HG02884 (cell line): ENCODE data around the gene ANK3.

Experiments
- ATAC-seq: cut with Tn5 transposase; IDR thresholded peaks from one replicate; pipeline ENCODE4 v1.9.1; 2021; ENCODE audit warnings: mild to moderate bottlenecking, moderate library complexity; ENCODE audit not compliant: unreplicated experiment

The ANK3 gene

DNA sequence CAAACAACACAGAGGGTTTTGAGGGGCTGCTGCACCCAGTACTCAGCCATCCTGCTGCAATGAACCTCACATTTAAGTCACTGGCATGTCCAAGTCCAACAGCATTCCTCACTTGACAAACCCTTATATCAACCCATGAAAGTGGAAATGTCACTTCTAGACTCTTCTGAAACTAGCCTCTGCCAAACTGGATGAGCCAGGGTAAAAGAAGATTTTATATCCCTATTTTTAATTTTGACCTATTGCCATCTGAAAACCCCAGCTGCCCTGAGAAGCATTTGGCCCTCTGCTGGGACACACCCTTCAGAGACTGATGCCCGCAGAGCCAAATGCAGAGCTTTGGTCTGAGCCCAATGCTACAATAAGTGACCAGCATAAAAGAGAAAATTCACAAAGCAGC is 201.1 kb downstream of the ANK3 start:
- no peak for ATAC-seq

DNA sequence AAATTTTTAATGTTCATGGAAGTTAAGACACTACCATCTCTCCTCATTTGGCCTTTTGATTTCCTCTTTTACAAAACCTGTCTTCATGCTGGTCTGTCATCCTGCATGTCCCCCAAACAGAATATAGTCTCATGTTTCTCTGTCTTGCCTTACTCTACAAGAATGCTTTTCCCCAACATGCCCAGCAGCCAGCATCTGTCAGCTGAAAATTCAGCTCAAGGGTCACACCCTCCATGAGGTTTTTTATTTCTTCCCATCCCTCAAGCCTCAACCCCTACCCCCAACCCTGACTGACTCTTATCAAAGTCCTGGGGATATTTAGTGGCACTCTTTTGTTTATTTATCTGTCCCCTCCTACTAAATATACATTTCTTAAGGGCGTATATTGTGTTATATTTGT is 202.0 kb downstream of the ANK3 start:
- no peak for ATAC-seq

DNA sequence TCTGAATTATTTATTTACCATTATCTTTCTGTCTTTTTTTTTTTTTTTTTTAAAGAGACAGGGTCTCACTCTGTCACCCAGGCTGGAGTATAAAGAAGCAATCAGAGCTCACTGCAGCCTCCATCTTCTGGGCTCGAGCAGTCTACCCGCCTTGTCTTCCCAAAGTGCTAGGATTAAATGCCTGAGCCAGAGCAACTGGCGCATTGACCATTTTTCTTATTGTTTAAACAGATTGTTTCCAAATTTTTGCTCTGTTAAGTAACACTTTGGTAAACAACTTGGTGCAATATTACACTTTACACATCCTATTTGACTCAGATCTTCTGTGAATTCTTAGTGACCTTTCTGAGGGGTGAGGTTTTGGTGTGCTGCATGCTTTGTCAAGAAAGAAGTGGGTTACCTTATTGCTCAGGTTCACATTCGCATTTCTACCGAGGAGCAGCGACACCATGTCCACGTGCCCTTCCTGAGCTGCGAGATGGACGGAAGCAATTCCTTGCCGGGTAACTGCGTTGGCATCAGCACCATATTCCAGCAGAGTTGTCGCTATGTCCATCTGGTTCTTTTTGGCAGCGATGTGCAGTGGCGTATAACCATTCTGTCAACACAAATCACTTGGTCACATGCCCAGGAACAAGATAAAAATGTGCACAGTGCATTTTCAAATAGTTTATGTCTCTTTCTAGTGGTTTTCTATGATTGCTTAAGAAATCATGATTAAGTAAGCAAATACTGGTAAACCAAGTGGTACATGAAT is 203.2 kb downstream of the ANK3 start:
- ATAC-seq: no peak

DNA sequence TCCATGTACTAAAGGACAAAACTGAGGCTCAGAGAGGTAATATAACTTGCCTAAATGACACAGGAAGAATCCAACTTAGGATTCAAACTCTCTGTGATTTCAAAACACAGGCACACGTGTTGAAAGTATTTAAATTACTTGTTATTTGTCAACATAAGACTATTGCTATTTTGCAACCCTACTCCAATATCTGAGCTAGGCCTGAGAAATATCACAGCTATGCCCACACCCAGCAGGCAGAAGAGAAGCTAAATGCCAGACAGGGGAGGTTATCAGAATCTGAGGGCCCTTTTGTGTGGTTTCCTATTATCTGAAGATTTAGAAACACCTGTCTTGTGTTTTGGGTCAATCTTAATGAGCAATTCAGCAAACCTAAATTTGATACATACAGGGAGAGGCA is 204.3 kb downstream of the ANK3 start:
- ATAC-seq: no peak

DNA sequence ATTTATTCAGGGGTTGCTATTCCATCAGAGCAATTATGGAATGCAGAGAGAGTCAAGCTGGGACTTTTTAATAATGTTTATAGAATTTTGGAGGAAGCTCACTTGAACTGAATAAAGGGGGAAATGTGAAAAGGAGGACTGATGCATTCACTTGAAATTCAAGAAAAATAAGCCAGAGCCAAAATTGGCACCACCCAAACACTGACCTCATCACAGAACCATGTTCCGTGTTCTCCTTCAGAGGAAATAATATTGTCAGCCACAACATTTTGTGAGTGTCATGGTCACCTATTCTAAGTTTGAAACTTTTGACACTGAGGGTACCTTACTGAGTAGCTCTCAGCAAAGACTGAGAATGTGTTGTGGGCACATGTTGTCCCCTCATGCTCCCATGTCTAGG is 207.0 kb downstream of the ANK3 start:
- ATAC-seq: no peak

DNA sequence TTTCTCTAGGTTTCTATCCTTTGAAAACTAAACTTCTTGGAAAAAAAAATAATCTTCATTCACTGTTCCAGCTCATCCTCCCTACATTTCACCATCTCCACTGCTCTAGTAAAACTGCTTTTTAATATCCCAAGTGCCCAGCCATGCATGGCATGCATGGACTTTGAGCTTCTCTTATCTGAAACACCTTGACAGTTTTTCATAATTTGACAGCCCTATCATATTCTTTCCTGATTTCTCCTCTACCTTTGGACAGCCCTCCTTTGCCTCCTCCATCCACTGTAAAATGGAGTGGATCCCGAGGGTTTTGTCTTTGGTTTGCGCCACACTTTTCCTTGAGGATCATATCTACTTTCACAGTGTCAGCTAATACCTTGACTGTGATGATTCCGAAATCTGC is 212.8 kb downstream of the ANK3 start:
- no peak for ATAC-seq

DNA sequence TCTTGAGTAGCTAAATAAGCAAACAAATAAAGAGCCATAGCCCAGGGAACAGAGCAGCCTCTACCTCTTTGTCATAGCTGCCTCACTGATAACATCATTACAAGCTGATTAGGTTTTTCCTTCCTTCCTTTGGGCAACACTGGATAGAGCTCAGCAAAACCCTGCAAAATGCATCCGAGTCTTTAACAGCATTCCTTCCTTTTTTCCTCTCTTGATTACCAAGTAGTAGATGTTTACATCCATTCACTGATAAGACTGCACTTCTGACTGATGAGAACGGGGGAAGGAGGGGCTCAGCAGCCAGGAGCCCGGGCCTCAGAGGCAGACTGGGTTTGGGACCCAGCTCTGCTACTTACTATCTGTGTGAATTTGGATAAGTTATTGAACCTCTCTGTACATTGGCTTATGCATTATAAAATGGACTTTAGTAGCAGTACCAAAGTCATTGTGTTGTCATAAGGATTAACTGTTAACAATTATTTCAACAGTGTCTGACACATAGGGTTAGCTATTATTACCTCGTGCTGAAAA is 214.2 kb downstream of the ANK3 start:
- ATAC-seq: no peak

DNA sequence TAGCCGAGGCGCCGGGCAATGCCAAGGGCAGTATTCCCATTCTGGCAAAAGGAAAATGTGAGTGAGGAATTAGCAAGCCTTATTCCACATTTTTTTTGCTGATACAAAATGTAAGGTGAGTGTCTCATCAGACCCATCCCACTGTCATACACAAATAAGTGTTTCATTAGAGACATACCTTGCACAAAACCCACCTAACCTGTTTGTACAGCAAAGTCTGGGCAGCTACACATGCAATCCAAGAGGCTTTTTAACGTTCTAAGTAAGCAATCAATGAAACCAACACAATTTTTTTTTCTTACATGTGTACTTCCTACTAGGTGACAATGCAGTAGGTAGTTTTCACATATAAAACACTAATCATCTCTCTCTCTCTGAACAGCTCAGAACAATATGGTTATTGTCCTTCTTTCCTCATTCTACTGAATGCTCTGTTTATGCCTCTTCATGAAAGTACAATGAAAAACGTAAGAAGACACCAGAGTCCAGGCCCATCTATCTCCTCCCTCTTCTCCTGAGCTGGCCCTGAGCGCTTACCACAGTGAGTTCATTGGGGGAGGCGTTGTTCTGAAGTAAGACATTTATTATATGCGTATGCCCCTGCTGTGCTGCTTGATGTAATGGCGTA is 217.2 kb downstream of the ANK3 start:
- ATAC-seq: no peak

DNA sequence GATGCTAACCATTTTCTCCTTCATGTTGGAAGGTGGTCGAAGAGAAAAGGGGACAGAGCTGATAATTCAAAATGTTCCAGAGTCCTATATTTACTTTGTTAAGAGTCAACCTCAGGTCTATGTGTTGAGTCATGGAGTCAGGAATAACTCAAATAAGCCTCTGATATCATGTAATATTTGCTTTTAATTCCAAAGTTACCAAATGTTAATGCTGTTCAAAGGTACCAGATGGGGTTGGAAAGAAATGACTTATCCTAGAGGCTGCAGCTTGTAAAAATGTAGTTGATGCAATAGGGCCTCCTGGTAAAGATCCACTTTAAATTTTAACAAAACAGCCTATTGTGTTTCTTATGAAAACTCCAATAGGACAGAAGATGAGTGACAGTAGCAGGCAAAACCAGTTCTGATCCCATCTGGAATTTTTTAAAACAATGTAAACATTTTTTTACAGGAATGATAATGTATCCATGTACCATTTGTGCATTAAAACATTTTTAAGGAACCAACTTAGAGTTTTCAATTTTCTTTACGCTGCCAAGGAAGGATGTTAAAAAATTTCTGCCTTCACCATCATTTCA is 218.2 kb downstream of the ANK3 start:
- ATAC-seq: no peak

DNA sequence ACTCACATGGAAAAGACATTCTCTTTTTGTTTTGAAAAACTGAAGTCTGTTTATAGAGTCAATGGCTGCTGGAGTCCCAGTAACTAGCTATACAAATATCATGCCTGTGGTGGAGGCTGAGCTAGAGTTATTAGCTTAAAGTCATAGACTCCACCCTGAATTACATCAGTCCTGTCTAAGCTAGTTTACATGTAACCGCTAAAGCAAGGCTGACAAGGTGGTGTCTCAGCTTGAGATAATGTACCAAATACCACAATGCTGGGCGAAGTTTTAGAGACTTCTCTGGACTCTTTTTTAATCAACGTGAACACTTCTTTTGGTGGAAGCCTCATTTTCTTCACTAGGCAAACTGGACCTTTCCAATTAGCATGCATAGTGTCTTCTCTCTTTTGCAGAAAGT is 219.4 kb downstream of the ANK3 start:
- no peak for ATAC-seq

DNA sequence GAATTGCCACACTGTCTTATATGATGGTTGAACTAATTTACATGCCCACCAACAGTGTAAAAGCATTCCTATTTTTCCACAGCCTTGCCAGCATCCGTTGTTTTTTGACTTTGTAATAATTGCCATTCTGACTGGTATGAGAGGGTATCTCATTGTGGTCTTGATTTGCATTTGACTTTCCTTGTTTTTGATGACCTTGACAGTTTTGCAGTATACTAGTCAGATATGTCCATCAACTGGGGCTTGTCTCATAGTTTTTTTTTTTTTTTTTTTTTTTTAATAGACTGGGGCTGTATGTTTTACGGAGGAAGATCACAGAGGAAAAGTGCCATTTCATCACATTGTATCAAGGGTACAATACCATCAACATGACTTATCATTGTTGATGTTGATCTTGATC is 220.6 kb downstream of the ANK3 start:
- ATAC-seq: no peak

DNA sequence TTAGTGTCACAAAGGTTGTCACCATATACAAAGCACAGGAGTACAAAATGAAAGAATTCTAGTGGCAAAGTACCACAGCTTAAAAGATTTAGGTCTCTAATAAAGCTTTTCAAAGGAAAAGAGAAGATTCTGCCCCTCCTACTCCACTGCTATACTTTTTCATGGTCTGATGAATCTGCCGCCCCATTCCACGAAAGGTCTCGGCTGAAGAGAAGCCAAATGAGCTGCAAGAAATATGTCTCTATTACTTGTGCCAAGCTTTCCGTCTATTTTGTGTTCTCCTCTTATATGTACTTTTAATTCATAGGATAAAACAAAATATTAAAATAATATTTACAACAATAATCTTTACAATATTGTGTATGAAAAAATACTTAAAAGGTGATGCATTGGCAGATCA is 222.6 kb downstream of the ANK3 start:
- no peak for ATAC-seq

DNA sequence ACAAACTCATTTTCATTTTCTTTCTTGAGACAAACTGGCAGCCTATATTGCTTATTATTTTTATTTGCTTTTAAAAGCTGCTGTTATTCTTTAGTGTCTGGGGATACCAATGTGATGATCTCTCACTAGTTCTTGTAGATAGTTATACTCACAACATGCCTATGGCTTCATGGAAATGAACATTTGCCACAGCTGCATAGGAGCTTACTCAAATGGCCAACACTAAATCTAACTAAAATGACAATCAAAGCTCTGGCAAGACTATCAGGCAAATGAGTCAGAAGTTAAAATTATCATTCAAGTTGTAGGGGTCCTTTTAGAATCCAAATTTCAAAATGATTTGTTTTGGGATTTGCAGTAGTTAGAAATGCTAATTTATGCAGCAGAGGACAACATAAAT is 225.9 kb downstream of the ANK3 start:
- no peak for ATAC-seq

DNA sequence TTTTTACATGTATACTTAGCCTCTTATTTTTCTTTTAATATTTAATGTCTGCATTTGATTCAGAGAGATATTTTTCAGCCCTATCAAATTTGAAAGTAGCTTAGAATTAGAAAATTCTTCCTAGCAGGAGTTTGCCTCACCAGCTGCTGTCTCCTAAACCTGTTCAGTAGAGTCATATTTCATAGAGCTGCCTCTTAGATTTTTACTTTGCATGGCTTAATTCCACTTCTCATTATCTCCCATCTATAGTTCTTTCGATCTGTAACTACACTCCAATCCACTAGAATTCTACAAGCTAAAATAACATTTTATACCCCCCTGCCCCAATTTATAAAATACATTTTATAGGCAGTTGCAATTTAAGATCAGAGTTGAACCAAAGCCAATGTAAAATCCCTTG is 227.0 kb downstream of the ANK3 start:
- no peak for ATAC-seq

DNA sequence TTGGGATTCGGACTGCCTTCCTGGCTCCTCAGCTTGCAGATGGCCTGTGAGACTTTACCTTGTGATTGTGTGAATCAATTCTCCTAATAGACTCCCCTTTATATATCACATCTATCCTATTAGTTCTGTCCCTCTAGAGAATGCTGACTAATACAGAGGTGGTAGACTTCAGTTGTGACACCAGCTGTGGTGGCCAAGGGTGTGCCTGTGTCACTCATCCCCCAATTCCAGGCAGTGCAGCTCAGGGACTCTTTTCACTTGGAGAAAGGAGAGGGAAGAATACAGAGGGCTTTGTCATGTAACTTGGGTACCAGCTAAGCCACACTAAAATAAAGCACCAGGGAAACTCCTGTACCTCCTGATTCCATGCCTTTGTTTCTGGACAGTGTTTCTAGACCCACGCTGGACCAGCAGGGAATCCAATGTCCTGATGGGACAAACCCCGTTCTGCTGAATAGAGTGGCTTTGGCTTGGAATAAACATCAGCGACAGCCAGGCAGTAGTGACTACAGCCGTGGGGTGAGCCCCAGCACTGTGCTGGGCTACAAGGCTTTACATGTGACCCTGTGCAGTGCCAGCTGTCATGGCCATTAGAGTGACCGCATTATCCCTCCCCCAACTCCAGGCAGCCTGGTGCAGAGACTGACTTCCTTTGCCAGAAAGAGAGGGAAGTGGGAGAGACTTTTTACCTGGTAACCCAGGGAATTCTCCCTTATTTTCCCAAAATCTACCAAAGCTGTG is 233.6 kb downstream of the ANK3 start:
- ATAC-seq: no peak

DNA sequence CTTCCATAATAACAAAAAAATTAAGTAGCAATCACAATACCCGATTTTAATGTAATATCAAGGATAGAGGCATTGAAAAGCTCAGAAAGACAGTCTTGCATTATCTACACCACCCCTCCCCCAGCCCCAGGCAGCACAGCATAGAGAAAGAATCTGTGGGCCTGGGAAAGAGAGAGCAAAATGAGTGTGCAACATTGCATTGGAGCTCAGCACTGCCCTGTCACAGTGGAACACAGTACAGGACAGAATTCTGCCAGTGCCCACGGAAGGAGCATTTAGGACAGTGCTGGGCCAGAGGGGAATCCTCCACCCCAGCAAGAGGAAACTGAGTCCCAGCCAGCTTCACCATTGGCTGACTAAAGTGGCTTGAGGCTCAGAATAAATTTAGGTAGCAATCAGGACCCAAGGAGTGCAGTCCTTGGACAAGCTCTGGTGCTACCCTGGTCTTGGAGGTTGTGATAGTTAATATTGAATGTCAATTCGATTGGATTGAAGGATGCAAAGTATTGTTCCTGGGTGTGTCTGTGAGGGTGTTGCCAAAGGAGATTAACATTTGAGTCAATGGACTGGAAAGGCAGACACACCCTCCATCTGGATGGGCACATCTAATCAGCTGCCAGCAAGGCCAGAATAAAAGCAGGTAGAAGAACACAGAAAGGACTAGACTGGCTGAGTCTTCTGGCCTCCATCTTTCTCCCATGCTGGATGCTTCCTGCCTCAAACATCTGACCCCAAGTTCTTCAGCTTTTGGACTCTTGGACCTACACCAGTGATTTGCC is 234.4 kb downstream of the ANK3 start:
- no peak for ATAC-seq

DNA sequence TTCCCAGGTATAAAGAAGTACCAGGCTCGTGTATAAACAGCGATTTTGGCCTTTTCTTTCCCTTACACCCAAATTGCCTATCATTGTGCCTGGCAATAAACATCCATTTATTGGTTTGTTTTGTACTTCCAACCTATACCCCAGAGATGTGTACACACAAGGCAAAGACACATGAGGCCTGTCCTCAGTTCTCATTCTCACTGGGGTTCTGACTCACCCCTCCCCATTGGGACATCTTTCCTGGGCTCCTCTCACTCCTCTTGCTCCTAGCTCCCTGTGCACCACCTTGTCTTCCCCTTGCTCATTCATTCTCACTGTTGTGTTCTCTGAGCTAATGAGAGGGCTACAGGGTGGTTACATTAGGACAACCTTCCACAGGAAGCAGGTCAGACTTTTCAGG is 240.7 kb downstream of the ANK3 start:
- ATAC-seq: no peak

DNA sequence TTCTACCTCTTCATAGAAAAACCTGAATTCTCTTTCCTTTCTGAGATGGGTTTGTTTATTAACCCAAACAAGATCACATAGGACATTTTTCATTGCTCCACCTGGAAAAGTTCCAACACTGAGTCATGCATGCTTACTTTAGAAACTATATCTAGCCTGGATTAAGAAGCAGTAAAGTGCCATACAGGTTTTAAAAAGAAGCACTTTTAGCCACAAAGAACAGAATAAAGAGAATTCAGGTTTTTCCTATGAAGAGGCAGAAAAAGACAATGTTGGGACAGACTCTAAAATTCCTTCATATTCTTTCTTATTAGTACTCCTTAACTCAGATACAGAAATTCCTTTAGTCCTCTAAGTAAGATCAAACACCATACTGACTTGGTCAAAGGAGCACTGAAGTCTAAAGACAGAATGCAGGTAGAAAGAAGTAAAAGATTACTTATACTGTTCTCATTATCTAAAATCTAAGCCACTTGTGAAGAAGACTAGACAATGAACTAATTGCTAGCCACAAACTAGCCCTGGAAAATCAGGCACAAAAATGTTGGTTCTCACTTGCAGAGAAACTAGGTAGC is 241.3 kb downstream of the ANK3 start:
- no peak for ATAC-seq

DNA sequence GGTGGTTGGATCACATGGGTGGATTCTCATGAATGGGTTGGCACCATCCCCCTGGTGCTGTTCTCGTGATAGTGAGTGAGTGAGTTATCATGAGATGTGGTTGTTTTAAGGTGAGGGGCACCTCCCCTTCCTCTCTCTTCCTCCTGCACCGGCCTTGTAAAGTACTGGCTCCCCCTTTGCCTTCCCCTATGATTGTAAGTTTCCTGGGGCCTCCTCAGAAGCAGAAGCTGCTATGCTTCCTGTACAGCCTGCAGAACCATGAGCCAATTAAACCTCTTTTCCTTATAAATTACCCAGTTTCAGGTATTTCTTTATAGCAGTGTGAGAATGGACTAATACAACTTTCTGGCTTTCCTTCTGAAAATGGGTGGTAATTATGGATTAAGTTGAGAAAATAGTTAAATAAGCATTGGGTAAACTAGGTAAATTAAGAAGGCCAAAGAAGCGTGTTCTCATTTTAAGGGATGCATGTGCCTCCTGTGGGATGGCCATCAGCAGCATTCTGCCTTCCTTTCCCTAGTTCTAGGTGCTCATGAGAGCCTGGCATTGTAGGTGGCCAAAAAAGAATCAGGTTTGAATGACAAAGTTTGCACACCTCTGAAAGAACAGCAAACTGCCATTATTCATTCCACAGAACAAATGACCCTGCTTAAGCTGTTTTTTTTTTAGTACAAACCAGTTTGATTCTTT is 242.0 kb downstream of the ANK3 start:
- ATAC-seq: no peak

DNA sequence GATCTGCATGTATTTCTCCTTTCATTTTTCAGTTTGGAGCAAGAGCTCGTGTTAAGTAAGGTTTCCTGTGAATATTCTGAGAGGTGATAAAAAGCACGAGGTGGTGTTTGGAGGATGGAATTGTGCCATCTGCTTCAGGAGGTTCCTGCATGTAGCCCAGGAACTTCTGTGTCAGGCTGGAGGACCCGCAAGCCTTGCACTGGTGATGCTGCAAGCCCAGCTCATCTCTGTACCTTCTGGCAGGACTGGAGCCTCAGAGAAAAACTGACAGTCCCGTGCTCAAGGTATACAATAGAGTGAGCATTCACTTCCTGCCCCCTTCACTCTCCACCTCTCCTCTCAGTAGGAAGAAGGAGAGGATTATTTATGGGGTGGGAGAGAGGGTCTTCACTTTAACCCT is 242.7 kb downstream of the ANK3 start:
- ATAC-seq: no peak
